Dedifferentiated amniotic fluid mesenchymal stem cell (primary cell): ENCODE measurements around the gene GNPNAT1.

Experiments used
- DNase-seq: peaks from one replicate; pipeline ENCODE4 v3.0.0-alpha.2; 2016; ENCODE audit errors: extremely low spot score

The GNPNAT1 gene

DNA sequence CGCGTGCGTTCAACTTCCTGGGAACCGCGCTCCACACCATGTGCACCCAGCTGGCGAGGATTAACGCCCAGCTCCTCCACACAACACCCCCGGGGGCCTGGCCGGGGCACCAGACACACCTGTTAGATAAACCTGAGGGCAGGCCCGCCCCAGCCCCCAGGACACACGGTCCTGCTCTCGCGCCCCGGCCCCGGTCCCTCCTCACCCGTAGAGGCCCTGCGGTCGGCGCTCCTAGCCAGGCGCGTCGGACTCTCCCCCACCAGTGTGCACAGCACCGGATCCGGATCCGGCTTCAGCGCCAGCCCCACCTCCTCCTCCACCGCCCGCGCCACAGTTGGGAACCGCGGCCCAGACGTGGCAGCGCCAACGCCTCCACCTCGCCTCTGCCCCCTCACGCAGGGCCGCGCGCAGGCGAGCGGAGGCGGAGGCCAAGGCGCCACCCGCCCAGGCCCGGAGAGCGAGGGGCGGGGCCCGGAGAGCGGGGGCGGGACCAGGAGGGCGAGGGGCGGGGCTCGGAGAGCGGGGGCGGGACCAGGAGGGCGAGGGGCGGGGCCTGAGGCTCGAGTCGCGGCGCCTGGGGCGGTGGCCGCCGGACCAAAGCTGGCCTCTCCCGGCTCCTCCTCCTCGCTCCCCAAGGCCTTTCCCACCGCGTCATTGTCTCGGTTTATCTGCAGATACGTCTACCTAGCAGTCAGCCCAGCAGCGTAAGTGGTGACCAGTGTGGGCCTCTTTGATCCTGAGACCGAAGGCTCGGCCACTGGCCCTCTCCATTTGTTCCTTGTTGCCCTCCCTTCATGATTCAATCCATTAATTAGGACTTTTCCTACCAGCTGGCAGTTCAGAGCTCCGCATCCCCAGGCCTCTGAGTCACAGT, at the start of gene GNPNAT1:
Gene GNPNAT1, minus strand, starts transcription at position 385 of the 874 bp plus-strand sequence. CDS start 6,957 bp downstream, outside the sequence.
- DNase-seq = peak; percentile 79

DNA sequence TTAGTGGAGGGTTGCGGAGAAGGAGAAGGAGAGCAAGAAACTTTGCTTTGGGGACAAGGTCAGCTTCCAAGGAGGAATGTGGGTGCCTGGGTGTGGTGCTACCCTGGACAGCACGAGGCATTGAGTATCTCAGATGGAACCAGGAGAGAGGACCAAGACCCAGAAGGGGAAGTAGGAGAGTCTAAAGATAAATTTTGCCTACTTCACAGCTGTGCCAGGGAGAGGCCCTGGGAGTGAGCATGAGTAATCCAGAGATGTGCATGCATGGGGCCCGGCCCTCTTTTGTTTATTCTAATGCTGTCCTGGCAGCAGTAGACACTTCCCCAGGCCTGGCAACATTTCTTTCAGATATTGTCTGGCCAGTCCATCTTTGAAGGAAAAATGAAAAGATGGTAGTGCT, 49.5 kb upstream of the GNPNAT1 start:
- DNase-seq = peak; percentile 87

DNA sequence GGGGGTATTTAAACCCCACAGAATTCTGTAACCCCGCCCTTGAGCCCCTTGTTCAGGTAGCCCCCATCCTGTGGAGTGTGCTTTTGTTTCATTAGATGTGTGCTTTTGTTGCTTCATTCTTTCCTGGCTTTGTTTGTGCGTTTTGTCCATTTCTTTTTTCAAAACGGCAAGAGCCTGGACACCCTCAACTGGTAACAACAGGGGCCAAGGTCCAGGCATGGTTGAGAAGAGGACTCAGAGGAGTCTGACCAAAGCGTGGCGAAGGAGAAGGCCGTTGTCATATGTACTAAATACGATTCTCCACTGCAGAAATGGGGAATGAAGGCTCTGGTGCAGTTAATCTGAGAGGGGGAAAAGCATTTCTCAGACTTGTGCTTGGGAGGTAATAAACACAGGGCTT, 46.0 kb upstream of the GNPNAT1 start:
- DNase-seq = no peak

DNA sequence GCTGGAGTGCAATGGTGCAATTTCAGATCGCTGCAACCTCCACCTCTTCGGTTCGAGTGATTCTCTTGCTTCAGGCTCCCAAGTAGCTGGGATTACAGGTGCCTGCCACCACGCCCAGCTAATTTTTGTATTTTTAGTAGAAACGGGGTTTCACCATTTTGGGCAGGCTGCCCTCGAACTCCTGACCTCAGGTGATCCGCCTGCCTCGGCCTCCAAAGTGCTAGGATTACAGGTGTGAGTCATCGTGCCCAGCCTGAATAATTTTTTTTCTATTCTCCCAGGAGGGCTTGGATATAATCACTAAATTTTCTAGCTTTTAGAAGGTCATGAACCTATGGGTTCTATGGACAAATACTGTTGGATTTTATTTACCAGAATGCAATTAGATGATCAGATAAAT, 44.7 kb upstream of the GNPNAT1 start:
- DNase-seq = no peak

DNA sequence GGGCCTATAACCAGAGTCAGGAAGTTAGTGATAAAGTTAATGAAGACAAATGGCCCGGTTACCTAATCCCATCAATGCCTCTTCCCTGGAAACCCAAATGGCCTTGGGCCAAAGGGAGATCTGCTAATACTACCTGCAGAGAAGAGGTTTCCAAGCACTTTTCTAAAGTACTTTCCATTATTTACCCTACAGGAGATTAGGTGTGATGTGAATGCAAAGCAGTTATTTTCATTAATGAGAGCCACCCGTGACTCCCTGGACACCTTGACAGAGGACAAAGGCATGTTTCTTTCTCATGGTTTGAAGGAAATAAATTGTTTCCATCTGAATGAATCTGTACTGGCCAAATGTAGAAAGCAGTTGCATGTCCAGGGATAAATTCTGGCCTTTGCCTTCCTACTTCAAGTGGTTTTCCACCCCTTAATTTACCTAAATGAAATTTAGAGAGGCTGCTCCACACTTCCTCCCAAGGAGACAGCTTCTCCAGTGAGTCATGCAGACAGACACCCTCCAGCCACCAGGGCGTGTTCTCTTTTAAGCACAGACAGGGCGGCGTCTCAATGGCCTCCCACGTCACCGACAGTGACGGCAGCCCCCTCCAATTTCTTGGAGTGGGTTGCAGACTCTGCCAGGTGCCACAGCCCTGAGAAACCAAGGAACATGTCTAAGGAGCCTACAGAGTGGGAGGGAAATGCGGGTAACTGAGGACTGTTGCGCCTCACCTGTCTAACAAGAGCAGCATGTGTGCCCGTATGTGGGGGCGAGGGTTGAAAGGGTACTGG, 43.9 kb upstream of the GNPNAT1 start:
- peak; percentile 66 for DNase-seq

DNA sequence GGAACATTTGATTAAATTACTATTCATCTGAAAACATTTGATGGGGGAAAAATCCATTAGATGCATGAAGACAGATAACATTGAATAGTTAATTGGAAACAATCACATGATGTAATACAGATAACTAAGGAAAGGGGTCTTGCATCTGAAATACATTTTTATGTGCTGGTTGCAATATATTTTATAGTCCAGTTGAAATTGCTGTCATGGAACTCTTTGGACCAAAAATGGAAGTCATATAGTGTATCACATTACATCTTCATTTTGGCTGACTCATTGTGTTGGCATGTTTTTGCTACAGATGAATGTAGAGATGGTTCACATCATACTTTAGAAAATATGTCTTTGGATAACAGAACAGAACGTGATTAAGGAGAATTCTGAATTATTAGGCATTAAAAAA, 43.0 kb upstream of the GNPNAT1 start:
- DNase-seq = peak; percentile 88

DNA sequence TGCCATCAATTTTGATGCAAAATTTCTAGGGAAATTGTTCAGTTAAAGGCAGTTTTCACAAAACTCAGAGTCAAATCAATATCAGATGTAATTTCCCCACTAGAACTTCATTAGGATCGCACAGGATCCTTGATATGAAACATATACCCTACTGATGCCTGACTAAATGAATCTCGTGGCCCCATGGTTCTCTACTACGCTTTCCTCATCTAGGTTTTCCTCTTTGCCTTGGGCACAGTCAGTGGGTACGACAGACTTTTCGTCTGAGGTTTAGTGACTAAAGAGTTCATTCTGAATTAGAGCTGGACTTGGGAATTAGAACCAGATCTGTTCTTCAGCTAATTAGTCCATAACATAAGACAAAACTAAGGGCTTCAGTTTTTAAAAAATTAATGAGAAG, 42.5 kb upstream of the GNPNAT1 start:
- DNase-seq = no peak

DNA sequence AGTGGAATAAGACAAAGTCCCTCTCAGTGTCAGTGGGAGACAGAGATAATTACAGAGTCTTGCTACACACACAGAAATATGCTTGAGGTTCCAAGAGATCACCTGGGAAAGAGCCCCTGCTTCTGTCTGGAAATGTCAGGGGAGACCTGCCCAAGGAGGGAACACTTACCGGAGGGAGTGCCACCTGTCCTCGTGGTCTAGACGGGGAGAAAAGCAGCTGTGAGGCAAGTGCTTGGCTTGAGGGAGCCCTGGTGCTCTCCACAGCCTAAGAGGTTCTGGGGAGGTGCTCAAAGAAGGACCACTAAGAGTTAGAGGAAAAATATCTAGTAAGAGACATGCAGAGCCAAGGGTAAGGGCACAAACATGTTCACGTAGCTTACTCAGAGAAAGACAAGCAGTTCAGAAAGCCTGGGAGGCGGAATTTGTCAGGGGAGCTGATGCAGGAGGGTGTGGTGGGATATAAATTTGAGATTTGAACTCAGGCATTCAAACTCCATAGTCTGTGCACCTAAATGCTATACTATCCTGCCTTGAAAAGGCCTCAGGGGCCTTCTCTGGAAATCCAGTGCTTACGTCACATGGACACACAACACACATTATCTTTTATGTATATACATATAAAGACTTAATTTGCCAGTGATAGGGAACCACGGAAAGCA, 38.2 kb upstream of the GNPNAT1 start:
- no peak for DNase-seq

DNA sequence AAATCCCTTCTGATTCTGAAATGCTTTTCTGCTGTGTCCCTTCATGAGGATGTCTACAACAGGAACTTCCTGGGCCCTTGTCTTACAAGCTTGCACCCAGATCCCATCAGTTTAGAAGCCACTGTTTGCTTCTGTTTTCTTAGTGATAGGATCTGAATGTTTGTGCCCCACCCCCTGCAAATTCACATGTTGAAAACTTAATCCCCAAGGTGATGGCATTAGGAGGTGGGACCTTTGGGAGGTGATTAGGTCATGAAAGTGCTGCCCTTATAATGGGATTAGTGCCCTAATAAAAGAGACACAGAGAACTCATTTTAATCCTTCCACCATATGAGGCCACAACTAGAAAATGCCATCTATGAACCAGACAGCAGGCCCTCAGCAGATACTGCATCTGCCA, 36.0 kb upstream of the GNPNAT1 start:
- DNase-seq = no peak

DNA sequence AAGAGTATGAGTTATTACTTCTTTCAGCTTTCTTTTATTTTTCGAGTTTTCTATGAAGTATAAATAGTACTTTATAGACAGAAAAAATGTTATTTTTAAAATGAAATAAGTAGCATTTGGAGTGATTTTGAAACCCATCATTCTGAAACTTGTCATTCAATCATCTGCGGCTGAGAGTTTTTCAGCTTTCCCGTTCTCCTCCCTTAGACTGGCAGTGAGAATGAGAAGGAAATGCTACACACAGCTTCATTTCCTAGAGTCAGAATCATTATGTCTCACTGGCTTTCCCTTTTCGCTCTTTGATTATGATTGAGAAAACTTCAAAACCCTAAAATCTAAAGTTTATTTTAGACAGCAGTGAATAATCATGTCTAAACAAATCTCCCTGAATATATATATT, 33.7 kb upstream of the GNPNAT1 start:
- DNase-seq = no peak

DNA sequence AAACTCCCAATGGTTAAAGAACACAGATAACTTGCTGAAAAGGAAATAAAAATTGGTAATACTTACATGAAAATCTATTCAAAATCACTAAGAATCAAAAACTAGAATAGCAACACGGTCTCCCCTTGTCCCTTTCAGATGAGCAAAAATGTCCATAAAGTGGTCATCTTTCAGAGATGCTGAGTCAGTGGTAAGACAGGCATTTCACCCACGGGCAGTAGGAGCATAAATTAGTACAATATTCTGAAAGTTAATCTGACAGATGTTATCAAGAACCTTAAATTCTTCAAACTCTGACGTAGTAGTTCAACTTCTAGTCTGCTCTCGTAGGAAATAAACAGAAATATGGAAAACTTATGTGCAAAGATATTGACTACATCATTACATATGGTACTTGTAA, 33.1 kb upstream of the GNPNAT1 start:
- no peak for DNase-seq

DNA sequence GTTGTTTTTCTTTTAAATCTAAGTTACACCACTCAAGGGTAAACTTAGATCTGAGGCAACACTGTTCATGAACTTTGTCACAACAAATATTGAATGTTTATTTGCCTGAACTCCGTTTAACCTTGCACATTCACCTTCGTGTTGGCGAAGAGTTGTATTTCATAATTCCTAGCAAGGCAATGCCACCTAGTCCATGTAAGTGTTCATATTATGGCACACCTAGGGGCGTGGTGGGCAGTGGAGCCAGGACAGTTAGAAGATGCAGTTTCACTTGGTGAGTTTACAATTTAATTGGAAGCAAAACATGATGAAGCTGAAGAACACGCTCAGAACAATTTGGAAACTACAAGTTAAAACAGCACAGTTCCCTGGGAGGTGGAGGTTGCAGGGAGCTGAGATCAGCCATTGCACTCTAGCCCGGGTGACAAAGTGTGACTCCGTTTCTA, 30.4 kb upstream of the GNPNAT1 start:
- no peak for DNase-seq

DNA sequence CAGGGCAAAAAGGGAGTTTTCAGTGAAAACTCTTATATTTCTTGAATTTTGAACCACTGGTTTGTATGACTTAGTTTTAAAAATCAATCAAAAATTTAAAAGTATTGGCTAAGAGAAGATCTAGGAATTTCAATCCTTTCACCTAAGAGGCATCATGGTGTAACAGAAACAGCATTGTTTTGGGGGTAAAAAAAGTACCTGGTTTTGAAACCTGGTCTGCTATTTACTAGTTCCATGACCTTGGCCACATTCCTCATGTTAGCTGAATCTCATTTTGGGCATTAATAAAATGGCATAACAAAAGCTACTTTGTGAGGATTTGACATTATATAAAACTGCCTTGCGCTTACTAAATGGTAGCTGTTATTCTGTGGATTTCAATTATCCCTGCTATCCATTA, 16.7 kb upstream of the GNPNAT1 start:
- no peak for DNase-seq

DNA sequence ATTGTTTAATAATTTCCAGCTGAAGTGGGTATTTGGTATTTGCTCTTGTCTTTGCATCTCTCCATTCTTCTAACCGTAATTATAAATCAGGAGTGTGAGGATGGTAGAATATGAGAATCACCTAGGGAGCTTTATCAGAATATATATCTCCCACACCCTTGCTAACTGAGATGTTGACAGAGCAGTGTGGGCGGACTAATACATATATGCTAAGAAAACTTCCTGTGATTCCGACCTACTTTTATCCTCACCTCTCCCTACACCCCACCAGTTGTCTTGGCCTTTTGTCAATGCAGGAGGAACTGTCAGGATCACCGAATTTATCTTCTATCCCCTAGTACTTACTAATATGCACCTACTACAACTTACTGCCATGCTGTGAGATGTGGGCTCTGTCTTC, 14.7 kb upstream of the GNPNAT1 start:
- DNase-seq = no peak

DNA sequence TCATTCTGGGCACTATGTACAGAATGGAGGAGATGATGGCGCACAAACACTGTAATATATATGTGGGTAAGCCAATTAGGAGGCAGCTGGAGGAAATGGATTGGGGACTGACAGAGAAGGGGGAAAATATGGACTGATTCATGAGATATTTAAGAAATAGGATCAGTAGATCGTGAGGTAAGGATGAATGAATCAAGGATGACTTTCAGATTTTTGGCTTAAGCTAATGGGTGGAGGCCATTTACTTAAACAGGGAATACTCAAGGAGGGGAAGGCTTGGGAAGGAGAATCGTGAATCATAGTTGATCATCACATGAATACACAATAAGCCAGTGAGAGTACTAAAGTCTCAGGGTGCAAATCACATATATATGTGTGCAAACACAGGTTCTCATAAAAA, 11.2 kb upstream of the GNPNAT1 start:
- peak; percentile 48 for DNase-seq

DNA sequence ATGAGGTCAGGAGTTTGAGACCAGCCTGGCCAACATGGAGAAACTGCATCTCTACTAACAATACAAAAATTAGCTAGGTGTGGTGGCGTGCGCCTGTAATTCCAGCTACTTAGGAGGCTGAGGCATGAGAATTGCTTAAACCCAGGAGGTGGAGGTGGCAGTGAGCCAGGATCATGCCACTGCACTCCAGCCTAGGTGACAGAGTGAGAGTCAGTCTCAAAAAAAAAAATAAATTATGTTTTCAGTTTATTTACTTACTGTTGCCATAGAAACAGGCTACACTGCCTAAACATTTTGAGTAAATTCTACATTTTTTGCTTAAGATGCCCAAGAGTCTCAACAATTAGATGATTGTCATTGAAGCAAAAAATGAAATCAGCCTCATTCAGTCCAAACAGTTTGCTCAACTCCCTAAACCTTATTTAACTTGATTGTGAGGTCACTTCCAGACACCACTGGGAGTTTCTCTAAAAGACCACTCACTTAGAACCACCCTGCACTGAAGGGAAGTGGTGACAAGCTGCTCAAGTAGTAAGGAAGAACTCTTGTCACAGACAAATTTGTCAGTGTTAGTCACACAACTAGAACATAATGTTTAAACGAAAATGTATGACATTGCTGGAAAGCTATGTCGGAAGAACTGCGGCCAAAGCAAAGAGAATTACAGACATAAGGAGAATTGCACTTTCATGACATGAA, 9.8 kb upstream of the GNPNAT1 start:
- DNase-seq = peak; percentile 83

DNA sequence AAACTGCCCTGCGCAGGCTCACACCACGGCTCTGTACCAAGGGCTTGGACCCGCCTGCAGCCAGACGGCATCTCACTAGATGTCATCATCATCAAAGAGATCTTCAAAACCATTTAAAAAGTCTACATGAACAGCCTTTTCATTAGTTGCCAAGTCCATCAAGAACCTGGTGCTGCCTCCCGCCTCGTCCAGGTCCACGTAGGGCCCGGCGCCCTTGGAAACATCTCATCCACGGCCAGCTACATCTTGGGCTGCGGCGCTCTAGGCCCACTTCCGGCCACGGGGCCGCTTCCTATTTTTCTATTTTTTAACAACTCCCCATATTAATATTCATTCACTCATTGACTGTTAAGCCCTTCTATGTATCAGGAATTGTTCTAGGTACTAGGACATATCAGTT, 7.4 kb upstream of the GNPNAT1 start:
- DNase-seq = no peak

DNA sequence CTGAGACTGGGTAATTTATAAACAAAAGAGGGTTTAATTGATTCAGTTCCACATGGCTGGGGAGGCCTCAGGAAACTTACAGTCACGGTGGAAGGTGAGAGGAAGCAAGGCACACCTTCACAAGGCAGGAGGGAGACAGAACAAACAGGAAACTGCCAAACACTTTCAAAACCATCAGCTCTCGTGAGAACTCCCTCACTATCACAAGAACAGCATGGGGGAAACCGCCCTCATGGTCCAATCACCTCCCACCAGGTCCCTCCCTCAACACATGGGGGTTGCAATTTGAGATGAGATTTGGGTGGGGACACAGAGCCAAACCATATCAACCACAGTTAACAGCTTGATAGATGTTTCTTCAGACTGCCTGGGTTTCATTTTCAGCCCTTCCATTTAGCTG, 6.2 kb upstream of the GNPNAT1 start:
- DNase-seq = no peak

DNA sequence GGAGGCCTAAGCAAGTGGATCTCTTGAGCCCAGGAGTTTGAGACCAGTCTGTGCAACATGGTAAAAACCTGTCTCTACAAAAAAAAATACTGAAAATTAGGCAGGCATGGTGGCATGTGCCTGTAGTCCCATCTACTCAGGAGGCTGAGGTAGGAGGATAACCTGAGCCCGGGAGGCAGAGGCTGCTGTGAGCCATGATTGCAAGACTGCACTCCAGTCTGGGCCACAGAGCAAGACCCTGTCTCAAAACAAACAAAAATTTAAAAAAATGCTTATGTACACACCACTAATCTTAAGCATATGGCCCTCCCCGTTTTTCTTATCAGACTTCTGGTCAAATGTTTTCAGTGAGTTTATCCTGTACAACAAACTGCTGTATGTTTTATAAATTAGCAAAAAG, 1.7 kb upstream of the GNPNAT1 start:
- DNase-seq = no peak

DNA sequence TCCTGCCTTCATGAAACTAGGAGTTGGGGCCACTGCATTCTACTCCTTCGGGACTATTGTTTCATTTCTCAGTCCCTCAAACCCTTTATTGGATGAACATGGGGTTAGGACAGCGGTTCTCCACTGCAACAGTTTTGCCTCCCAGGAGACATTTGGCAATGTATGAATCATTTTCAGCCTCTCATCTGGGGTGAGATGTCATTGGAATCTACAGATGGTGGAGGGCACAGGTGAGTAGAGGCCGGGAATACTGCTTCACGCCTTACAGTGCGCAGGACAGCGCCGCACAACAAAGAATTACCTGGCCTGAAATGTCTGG, 649 bp upstream of the GNPNAT1 start:
- no peak for DNase-seq

DNA sequence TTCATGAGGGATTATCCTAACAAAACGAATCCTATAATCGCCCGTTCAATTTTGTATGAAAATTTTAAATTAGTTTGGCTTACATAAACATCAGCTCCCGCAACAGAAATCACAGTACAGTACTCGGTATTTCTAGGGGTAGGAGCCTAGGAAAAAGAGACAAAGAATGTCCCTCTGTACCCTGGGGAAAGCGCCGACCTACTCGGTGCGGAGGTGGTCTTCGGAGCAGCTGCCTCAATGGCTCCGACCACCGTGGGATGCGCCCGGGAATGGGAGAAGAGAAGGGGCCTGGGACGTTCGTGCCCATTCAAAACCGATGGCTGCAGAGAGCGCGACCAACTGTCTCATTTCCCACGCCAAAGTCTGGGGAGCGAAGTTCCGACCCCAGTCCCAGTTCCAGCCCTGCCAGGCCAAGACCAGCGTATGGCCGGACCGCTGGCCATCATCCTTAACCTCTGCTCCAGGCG, 618 bp downstream of the GNPNAT1 start:
- no peak for DNase-seq
